Midbrain (tissue), 1 donor: ENCODE measurements around the gene HMGXB3.

Experiments used
- DNase-seq: peaks from one replicate; lab custom pipeline; 2025; lab: John Stamatoyannopoulos, UW

Gene HMGXB3

DNA sequence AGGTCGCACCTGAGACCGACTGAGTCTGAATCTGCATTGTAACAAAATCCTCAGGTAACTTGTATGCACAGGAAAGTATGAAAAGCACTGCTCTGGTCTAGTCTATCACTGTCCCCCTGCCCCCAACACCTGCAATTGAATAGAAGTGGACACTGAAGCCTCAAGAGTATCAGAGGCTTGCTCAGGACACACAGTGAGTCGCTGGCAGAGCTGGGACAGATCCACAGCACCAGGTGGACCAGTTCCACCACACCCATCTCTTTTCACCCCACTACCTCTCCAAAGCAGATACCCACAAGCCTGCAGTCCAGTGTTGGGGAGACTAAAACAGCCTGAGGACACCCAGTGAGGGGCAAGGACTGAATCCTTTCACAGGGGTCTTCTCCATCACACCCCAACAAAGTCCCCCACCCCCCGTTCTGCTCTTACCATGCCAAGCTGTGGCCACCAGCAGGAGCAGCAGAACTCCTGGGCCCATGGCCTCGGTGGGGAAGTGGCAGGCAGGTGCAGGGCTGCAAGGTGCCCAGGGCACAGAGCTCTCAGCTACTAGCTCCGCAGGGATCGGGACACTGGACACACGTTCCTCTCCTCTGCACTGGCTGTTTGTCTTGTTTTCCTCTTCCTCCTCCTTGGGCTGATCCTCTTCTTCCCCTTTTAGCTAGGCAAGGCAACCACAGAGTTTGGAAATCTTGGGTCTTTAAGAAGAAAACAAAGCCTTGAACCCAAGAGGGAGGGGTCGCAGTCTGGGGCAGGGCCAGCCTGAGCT lies 85.6 kb downstream of the HMGXB3 start, which contains the start of gene CSF1R:
TSS of gene CSF1R (minus strand) at position 605 of the 766 bp plus-strand sequence. CDS start at position 478, 127 bp downstream.
- no peak for DNase-seq

DNA sequence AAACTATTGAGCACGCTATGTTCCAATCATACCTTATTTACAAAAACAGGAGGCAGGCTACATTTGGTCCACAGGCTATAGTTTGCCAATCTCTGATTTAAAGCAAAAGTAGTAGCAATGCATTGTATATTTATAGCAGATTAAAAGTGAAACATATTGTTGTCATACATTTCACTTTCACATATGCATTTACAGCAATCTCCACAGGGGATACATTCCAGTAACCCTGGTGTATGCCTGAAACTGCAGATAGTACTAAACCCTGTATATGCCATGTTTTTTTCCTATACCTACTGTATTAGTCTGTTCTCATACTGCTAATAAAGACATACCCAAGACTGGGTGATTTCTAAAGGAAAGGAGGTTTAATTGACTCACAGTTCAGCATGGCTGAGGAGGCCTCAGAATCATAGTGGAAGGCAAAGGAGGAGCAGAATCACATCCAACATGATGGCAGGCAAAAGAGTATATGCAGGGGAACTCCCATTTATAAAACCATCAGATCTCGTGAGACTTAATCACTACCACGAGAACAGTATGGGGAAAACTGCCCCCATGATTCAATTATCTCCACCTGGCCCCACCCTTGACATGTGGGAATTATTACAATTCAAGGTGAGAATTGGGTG lies 91.7 kb downstream of the HMGXB3 start:
- DNase-seq, result no peak

DNA sequence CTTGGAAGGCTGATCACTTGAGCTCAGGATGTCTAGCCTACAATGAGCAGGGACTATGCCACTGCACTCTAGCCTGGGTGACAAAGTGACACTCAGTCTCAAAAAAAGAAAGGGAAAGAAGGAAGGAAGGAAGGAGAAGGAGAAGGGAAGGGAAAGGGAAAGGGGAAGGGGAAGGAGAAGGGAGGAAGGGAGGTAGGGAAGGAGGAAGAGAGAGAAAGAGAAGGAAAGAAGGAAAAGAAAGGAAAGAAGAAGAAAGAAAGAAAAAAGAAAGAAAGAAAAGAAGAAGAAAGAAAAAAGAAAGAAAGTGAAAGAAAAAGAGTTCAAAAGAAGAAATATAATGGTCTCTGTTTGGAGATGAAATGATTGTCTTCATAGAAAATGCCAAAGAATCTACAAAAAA lies 96.6 kb downstream of the HMGXB3 start:
- DNase-seq, result no peak

DNA sequence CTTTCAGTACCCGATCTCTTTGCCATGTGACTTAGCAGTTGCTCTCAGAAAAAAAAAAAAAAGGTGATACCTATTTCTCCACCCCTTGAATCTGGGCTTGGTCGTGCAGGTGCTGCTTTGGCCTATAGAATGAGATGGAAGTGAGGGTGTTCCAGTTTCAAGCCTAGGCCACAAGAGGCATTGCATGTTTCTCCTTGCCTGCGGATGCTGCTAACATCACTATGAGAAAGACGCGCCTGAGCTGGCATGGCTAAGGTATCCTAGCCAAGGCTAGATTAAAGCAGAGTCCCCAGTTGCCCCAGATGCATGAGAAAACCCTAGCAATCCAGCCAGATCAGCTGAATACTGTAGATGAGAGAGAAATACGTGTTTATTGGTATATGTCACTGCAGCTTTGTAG lies 100.5 kb downstream of the HMGXB3 start:
- no peak for DNase-seq
